ENCODE results near the gene PHACTR3.

PHACTR3 gene

DNA sequence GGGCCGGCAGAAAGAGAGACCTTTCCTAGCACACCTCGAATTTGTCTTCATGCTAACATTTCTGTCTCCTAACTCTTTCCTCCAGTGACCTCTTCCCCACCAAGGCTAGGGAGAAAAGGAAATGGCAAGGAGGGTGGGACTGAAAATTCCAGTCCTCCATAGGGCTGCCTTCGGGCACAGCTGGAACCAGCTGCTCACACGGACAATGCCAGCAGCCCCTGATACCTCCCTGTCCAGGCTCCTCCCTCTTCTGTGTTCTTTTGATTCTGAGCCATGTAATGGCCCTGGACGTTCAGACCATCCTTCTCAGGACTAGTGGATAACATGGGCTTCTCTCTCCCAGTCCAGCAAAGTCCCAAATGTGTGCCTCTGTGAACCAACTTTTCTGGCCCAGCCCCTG is 29.1 kb upstream of the PHACTR3 start:
- no peak for DNase-seq

DNA sequence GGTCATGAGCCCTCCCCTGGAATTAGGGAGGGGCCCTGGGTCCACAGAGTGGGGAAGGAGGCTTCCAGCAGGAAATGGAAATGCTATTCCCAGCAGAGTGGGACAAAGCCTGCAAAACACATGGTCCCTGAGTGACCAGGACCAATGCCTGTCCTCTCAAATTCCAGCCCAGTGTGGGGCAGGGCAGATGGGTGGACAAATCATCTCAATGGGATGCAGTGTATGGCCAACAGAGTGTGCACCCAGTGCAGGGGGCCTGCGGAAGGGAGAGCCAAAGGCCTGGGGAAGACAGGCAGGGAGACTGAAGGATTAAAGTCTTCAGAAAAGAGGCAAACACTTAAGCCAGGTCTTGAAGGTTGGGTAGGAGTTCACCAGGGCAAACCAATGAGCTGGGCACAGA is 28.7 kb upstream of the PHACTR3 start:
- no peak for DNase-seq

DNA sequence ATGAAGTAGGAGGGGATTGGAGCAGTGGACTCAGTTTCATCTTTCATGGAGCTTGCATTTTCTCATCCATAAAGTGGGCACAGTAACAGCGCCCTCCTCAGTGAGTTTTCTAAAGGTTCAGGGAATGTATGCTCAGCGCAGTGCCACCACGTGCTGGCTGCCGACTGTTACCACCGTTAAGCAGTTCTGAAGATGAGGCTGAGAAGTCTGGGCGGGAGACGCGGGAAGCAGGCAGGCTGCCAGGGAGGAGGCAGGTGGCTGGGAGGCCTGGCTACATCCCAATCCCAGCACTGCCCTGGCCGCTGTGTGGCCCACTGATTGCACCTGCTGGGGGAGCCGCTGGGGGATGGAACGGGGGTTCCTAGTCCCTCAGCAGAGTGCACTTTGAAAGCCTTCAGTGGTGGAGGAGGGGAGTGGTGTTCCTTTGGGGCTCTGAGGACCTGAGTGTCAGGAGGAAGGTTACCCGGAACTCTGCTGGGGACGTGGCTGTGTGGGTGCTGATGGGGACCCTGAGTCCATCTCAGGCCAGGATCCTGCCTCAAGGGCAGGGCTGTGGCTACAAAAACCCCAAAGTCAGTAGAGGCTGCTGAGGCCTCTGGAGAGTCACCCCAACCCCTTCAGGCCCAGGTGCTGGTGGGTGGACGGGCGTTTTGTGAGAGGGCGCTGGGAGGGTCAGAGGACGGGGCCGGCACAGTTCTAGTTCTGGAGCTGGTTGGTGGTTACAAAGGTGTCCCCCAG is 28.0 kb upstream of the PHACTR3 start:
- DNase-seq: no peak

DNA sequence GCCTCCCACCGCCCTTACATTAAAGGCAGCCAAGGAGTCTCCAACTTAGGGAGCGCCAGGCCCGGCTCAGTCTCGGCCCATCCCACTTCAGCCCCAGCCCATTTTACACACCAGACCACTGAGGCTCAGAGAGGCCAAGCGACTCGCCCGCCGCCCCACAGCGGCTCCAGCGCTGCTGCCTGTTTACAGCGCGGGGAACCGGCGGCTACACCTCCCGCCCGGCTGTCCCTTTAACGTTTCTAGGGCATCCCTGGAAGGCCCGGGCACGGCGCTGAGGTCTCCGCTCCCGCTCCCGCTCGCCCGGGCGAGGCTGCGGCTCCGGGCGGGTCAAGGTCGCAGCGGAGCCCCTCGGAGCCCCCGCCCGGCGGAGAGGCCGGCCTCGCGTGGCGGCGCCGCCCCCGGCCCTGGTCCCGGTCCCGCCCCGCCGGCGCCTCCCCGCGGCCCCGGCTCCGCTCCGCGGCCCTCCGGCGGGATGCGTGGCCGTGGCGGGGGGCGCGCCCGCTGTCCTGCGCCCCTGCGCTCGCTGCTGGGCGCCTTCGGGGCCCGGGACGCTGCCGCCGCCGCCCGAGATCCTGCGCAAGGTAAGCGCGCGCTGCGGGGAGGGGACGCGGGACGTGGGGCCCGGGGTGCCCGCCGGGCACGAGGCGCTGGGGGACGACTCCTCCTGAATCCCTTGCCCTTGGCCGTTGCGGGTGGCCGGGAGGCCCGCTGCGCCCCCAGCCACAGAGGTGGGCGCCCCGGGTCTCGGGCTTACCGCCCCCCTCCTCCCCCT is 27.1 kb upstream of the PHACTR3 start:
- DNase-seq: no peak

DNA sequence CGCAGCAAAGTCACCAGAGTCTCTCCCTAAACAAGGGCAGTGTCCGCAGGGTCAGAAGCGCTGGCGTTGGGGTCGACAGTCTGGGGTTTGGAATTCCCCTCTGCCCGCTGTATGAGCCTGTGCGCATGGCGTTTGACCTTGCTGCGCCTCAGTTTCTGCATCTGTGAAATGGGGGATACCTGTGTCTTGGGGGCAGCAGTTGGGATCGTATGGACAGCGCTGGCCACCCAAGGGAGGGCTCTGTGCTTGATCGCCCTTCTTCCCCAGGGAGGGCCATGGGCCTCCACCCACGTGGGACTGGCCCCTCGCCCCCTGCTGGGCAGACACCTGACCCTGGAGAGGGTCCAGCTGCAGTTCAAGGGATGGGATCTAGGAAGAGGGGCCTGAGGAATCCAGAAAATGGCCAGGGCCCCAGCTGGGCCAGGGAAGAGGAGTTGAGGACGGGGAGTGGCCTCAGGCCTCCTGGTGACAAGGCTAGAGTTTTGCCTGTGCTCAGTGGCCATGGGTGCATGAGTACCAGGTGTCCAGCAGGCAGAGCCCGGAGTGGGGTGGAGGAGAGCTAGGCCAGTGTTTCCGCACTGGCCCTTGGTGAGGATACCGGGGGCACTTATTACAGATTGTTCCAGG is 26.4 kb upstream of the PHACTR3 start:
- no peak for DNase-seq

DNA sequence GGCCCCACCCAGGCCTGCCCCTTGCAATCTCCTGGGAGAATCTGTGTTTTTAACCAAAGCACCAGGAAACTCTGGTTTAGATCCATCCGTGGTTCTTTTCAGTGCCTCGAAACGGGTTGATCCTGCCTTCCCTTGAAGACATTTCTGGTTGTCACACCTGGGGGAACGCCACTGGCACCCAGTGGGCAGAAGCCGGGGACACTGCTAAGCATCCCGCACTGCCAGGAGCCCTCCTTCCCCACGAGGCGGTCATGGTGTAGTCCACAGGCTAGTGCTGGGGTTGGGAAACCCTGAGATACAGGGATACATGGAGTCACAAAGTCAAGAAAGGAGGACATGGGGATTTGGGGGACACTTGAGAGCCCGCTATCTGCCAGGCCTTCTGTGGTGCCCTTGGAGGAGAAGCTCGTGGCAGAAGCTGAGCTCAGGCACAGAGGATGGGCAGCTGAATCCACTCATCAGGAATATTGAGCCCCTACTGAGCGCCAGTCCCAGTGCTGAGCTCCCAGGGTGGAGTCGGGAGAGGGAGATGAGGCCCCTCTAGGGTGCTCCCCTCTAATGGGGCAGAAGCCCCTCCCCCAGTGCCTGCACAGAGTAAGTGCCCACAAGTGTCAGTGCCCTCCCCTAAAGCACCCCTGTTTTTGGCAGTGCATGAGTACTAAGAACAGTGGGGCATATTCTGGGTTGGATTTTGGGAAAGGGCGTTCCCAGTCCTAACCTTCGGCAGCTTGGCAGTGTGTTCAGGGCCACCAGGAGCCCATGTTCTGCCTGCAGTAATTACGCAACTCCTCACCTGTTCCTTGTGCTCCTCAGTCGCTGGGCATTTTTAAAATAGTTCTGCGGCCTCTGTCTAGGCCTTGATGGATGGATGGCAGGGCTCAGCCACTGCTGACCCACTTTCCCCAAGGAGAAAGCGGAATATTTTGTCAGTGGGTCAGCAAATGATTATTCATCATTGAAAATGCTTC is 25.6 kb upstream of the PHACTR3 start:
- no peak for DNase-seq

DNA sequence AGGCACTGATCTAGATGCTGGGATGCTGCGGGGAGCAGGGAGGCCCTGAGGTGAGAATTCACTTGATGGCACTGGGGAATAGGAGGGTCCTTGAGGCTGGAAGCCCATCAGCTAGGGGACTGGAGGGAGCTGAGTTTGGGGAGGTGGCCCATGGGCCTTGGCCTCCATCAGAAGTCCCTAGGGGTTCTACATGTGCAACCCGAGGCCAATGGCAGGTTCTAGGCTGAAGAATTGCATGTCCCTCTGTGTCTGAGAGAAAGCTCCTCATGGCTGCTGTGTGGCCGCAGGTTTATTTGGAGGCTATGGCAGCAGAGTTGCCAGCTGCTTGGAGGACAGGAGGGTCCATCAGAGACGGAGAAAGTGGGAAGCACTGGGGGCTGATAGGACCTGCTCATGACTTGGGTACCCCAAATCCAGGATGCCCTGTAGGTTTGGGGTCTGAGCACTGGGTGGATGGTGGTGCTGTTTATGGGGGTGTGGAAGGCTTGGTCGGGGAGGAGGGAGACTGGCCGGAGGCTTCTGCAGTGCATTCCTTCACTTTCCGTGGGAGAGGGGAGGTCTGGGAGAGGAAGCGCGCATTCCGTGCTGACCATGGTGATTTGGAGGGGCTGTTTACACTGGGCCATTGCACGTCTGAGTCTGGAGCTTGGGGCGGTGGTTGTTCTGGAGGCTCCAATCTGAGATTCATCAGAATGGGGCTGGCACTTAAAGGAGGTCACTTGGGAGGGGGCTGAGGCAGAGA is 24.8 kb upstream of the PHACTR3 start:
- no peak for DNase-seq

DNA sequence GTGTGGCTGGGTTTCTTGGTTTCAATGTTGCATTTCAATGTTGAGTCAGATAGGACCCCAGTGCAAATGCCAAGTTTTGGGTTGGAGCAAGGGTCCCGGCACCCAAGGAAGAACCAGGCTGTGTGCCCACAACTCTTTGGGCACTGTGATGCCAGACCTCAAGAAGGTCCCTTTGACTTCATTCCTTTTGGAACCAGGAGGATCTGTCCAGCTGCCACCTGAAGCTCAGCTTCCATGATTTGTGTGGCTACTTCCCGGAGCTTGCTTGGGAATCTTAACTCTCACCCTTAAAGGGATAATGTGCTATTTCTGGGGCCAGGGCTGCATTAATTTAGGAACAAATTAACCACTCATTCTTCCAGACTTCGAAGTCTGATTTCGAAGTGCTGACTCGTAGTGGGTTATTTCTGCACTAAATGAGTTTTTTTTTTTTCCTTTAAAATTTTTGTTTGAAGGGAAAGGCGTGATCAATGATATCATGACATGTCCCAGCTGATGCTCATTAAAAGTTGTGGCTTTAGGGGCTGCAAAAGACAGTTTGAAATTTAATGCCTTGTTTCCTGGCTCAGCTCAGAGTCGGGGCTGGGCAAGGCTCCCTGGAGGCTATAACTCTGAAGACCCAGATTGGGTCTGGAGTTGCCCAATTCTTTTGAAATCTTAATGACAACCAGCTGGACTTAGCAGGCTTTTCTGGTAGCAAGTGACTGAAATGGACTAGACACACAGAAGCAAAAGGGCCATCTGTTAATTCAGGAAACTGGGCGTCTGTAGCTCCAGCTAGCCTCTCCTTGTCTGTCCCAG is 24.0 kb upstream of the PHACTR3 start:
- DNase-seq: no peak

DNA sequence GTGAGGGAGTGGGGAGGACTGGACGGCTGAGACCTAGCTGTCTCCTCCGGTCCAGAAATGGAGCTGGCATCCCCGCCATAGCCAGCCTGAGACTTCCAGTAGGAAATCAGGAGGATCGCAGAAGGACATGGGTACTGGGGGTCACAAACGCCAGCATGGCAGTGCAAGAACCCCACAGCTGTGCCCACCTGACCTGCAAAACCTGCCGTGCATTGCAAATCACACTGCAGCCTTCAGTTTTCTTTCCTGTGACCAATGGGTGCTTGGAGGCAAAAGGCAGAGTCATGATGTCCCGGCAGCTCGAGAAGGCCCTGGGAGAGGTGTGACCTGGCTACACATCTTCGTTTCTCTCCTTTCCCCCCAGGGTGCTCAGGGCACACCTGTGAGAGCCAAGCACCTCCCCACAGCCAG is 23.3 kb upstream of the PHACTR3 start:
- no peak for DNase-seq

DNA sequence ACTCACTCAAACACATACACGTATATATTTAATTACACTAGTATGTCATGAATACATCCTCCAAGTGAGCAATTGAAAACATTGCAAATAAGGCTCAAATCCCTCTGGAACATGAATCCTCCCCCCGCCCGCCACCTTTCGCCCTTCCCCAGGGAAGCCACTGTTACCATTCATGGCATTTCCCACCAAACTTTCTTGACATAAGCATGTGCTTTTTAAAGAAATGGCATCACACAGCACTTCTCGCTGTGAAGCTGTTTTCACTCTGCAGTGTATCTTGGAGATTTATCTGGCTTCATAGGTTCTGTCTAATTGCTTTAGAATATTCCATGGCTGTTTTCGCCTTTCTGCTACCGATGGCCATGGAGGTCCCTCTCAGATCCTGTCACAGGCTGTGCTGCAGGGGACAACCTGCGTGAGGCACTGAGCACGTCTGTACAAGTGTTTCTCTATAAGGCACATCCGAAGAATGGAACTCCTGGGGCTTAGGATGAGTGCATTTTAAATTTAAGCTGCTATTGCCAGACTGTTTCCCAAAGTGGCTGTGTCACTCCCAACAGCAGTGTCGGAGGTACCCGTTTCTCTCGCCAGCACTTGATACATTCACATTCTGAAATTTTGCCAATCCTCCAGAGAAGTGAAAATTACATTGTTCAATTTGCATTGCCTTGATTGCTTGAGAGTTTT is 22.2 kb upstream of the PHACTR3 start:
- DNase-seq: no peak

DNA sequence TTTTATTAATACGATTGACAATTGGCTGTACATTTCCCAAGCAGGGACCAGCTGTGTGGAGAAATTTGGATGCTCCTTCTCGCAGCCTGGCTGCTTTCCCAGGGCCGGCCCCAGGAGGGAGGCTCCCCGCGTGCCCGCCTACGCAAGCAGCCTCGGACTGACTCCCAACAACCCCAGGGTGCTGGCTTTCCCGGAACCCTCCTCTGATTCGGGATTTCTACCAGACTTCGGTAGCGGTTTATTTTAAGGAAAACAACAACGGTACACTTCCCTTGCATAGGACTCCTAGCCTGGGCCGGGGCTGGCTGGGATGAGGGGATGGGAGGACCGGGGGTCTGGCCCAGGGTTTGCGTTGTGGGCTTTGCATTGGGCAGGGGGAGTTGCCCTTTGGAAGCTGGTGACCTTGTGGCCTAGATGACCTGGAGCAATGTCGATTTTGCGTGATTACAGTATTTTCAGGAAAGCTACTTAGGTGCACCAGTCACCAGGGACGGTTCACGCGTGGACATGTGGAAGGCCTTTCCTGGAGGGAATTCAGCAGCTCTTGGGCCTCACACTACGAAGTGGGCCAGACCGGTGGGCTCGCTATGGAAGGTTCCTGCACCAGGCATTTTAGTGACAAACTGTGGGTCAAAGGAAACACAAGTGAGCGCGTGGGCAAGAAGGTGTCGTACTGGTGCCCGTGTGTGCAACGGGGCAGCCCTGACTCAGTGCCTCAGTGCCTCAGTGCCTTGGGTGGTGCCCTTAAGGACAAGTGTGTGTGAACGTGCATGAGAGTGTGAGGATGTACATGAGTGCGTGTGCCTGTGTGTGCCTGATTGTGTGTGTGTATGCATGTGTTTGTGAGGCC is 20.7 kb upstream of the PHACTR3 start:
- DNase-seq: no peak

DNA sequence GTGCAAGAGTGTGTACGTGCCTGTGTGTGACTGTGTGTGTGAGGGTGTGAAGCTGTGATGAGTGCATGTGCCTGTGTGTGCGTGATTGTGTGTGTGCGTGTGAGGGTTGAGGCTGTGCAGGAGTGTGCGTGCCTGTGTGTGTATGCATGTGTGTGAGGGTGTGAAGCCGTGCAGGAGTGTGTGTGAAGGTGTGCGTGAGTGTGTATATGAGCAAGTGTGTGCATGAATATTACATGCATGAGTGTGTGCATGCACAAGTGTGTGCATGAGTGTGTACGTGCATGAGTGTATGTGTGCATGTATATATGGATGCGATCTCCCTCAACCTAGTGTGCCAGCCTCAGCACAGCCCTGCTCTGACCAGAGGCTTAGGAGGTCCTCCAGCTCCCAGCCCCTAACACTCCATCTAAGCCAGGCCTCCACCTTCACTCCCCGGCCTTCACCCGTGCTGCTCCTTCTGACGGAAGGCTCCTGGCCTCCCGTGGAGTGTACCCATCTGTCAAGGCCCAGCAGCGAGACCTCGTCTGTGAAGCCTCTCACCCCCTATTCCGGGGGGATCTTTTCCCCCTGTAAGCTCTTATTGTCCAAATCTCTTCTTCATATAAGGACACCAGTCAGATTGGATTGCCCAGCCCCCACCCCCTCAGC is 19.9 kb upstream of the PHACTR3 start:
- DNase-seq: no peak

DNA sequence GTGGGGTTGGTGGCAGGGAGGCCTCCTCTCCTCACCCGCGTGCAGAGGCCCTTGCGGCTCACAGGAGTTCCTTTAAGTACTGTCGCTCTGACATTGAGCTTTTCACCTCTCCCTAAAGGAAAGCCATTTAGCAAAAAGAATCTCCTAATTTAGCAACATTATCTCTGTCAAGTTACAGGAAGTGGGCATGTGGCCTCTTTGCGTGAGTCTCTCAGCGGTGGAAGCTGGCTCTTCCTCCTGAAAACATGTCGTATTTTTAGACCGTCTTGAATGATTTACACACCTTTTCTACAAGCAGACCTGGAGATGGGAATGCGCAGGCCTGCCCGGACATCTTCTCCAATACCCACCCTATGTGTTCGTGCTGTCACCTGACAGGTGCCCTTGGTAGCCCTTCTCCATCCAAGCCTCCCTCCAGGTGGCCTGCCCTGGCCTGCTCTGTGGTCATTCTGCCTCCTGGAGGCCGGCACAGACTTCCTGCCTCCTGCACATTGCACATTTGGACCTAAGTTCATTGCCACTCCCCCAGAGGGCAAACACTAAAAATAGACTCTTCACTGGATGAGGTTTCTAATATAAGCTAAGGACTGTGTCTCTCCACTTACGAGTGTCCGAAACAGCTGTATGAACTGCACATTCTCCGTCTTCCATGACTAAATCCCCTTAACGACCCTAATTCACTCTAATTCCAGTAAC is 18.5 kb upstream of the PHACTR3 start:
- DNase-seq: no peak

DNA sequence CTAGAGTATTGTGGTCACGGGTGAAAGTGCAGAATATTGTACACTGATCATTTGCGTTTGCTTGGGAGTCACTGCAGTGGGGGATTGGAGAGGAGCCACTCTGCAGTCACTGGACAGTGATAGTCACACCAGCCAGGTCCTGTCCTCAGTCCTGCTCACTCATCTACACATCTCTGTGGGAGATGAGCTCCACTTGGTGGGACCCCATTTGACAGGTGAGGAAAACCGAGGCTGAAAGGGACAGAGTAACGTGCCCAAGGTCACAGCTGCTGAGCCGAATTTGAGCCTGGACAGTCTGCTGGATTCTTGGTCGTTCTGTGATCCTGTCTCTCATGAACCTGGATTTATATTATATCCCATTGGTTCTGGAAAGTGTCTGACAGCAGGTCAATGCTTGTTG is 17.7 kb upstream of the PHACTR3 start:
- DNase-seq: no peak

DNA sequence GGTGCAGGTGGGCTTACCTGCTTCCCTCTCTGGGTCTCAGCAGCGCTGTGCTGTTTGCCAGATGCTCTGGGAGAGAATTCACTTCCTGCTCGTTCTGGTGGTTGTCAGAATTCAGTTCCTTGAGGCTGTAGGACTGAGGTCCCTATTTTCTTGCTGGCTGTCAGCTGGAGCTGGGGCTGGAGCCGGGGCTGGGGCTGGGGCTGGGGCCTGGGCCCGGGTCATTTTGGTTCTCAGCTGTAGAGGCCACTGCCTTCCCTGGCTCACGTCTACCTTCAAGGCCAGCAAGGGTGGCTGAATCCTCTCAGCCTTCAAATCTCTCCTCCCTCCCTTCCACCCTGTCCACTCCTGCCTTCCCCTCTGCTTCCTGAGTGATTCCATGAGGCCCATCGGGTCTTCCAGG is 16.8 kb upstream of the PHACTR3 start:
- no peak for DNase-seq

DNA sequence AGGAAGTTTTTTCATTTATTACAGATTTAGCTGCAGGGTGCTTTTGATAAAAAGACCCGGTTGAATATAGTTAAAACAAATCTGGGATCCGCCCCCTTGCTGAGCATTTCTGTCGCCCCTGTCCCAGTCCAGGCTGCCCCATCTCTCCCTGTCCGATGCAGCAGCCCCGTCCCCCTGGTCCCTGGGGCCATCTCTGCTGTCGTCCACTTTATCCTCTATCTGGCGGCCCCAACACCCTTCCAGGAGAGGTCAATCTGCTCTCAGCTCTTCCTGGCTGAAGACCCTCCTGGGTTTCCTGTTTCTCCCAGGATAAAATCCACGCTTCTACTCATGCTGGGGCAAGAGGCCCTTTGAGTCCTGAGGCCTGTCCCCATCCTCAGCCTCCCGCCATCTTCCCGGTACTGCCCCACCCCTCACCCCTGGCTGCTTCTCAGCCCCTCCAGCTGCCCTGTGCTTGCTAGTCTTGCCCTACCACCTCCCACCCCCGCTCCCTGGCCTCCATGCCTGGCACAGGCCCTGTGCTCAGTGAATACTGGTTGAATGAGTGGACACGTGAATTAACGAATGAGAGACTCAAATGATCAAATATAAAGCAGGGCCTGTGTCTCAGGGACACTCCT is 16.0 kb upstream of the PHACTR3 start:
- DNase-seq: no peak

DNA sequence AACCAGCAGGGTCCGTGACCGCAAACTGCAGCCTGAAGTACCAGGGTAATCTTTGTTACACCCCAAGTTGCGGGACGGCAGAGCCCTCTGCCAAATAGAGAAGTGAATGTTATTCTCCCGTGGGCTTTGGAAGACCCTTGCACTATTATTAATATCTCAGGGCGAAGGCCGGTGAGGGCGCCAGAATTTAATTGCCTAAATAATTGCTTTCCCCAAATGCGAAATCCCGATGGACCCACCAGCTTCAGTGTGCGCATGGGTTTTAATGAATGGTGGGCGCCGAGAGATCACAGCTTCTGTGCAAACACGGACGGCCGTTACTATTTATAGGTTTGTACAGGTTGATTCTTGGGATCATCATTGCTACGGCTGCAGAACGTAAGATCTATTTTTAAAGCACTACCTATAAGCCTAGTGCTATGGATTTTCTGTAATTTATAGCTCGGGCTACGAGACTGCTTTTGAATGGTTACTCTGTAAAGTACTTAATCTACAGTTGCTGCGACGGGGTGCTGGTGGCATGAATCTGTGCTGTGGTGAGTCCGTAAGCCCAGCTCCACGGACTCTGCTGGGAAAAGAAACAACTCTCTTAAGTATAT is 15.2 kb upstream of the PHACTR3 start:
- DNase-seq: no peak

DNA sequence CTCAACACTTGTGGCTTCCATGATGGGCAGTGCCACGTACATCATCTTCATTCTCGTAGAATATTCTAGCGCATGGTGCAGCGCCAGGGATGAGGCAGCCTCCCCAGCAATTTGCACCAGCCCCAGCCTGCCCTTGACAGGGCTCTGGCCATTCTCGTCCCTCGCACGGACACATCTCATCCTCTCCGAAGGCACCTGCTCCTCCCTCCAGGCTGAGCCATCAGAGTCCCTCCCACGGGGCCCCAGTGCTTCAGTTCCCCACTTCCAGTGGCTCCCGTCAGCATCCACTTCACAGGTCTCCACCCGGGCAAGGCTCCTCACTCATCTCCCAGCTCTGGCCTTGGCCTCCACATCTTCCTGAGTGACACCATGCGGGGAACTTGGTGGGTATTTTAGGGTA is 13.3 kb upstream of the PHACTR3 start:
- no peak for DNase-seq

All from DMS153 (cell line).